Stimulated activated CD4-positive, alpha-beta T cell treated with anti-CD3 and anti-CD28 coated beads, Interleukin-4, amount 100 ng/mL, for 48 hours (primary cell): ENCODE results near the gene ZFHX3.

Source experiments
- DNase-seq, 2 donors: peaks; one replicate each; pipeline ENCODE4 v3.0.0-alpha.2; 2020; ENCODE audit warnings: low read depth in 2 of 2

The ZFHX3 gene

DNA sequence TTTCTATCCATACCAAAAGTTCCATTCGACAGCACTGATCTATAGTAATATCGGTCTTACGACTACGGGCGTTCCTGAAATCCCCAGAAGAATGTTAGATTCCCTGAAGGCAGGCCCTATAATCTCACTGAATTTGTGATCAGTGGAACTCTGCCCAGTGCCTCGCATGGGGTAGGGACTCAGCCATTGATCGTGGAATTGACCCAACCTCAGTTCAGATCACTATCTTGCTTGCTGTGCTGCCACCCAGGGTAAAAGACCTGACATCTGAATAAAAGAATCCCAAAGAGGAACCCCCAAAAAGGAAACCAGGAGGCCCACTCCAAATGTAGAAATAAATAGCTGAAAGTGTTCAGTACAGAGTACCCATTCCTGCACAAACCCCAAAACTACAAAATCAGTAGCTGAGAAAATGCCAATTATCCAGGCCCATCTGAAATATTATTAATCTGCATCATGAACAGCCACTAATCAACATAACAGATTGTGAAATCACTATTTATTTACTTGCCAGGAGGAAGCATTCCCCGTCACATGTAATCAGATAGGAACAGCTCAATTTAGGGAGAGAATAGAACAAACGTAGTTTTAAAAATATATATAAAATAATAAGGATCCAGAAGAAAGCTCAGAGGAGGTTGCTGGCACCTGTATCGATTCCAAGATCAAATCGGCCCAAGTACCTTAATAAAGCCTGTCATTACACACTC, 221.9 kb downstream of the ZFHX3 start:
- no peak for DNase-seq

DNA sequence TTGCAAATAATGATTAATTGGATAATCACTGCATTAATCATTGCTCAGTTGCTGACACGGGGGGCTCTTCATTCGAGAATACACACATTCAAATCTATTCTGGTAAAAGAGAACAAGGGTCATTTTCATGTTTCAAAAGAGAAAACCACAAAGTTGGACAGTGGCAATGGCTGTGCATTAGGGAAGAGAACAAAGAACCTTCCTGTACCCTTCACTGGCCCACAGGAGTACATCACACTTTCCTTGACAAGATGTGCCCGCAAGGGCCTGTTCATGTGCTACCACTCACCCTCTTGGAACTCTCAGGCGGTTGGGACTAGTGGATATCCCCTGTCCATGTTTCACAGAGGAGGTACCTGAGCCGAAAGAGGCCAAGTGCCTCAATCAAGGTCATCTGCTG, 223.2 kb downstream of the ZFHX3 start:
- no peak for DNase-seq

DNA sequence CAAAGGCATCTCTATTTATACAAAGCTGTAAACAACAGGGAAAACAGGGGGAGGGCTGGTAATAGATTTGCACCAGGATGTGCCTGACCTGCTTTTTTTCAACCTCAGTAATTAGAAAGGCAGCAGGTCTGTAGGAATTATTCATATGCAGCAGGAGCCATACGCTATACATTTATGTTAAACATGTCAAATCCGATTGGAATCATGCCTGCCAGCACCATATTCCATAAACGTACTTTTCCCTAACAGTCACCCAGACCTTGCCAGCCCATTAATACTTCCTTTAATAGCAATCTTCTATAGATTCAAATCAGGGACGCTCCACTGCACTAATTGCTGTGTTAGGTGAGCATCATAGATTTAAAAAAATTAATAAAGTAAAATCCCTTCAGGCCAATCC, 223.9 kb downstream of the ZFHX3 start:
- no peak for DNase-seq

DNA sequence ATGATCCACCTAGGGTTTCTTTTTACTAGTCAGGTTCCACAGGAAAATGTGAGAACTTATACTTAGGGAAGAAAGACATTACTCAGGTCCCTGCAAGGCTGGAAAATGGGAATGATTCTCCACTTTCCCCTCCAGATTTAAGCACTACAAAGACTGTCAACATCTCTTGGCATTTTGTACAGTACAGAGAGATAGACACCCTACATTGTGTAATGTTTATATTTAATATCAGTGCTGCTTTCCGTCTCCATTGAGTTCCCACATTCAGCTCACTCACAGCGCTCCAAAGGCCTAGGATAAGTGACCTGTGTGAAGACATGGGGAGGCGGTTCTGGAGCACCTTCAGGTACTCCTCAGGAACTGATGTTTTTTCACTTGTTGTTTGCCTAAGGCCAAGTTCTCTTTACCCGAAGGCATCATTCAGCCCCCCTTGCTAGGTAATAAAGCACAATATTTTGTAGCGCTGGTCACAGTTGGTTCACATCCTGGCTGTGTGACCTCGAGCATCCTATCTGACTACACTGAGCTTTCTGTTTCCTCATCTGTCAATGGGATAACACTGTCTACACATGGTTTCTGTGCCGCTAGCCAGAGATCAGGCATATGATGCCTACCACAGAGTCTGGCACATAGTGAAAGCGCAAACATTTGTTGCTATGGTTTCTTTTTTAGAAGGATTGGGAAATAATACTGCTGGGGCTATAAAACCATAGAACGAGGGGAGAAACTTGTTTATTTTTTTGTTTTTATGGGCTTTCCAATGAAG, 226.6 kb downstream of the ZFHX3 start:
- no peak for DNase-seq

DNA sequence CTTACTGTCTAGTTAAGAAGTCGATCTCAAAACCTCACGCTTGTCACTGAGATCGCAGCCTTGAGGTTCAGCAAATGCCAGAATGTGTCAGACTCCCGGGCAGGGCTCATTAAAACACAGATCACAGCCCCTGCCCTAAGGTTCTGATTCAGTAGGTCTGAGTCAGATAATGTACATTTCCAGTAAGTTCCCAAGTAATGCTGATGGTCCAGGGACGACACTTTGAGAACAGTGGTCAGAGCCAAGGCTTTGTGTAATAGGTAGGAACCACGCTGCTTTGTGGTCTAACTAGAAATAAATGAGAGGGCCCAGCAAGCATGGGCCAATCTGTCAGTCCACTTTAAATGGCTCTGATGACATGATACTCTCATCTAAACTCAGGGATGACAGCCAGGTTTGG, 228.6 kb downstream of the ZFHX3 start:
- DNase-seq = no peak

DNA sequence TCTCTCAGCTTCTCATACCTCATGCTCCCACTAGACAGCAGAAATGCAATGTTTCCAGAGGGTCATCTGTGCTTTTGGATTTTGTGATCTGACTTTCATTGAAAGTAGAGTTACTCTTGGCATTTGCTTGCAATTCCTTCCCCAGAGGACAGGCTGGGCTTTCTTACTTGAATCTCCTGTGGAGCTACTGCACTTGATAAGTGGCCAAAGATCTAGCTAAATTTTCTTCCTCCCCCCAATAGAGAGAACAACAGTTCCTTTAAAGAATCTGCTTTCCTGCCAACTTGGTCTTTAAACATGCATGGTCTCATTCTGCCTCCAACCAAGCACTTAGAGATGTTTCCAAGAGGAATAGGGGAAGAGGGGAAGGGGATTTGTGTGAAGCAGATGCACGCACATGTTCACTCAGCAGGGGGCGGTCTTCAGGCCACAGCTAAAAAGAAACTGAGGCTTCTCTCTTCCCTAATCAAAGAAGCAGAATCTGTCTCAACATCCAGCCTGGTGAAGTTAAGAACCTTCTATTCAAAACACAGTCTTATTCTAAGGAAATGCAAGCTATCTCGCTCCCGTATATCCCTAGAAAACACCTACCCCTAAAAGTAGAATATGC, 229.6 kb downstream of the ZFHX3 start:
- no peak for DNase-seq

DNA sequence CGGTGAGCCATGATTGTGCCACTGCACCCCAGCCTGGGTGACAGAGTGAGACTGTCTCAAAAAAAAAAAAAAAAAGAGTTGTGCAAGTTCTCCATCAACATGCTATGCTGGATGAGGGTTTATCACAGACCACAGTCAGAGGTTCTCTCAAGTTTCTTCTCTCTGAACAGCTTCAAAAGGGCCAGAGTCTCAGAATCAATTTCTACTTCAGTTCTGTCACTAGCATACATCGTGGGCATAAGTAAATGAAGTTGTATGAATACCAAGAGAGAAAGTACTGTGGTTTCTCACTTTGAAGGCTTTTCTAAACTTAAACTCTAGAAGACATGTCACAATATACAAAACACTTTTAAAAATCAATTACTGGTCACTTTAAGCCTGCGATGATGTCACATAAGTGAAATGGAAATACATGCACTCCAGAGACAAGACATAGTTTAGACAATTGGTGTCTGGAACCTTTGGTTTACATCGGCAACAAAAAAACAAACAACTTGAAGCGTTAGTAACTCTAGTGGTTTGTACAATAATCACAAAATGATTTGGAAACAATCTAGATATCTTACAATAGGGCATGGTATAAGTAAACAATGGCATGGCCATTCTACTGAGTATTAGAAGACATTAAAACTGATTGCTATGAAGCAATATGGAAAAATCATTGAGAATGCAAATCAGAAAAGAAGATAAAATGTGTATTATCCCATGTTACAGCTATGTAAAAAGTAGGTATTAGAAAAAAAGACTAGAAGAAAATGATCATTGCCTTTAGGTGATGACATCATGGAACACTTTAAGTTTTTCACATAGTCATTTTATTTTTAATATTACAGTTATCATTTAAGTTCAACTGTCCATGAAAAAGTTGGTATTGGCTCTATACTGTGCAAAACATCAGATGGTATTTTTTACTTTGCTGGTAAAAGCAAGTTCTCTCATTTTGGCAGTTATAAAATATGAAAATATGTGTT, 232.3 kb downstream of the ZFHX3 start:
- DNase-seq = no peak

DNA sequence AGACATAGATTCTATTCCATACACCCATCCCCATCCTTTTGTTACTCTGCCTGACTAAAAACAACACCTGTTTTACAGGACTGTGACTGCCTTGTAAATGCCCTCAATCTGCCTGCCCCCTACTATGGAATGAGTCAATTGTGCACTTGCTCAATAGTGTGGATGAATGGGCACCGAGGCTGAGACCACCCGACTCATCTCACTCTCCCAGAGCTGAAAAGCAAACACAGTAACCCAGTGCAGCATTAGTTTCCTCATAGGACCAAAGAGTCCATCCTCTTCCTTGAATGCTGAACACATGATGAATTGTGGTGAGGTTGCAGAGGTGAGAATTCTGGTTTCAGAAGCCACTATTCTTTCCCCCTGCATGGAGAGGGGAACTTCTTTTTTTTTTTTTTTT, 233.7 kb downstream of the ZFHX3 start:
- DNase-seq = no peak

DNA sequence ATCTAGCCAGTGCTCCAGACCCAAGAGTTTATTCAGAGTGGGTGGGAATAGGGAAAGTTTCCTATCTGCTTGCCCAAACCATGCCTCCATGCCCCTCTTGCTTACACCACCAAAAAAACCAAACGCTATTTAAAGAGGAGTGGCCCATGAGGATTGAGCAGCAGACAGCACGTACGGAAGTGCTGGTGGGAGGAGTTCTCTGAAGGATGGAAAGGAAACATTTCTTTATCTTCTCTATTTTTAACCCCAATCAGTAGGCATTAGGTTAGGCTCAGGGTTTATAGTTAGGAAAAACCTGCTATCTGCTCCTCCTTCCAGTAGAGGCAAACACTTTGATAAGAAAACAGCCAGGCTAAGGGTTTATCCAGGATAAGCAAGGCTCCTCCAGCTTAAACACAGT, 235.3 kb downstream of the ZFHX3 start:
- DNase-seq = no peak

DNA sequence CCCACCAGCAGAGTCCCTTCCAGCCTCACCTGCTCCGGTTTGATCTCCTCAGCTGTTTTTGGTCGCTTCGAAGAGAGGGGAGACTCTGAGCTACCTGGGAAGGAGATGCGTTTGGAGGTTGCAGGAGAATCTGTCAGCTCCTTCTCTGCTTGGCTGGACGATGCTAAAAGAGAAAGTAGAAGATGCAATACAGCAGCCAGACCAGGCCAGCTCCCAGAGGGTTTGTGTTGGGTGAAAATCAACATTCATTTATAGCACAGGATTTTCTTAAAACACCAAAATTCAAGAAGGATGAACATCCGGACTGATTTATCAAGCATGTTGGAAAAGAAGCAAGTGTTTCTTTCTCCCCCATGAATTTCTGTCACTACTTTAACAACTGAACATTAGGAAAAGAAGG, 236.1 kb downstream of the ZFHX3 start:
- no peak for DNase-seq

DNA sequence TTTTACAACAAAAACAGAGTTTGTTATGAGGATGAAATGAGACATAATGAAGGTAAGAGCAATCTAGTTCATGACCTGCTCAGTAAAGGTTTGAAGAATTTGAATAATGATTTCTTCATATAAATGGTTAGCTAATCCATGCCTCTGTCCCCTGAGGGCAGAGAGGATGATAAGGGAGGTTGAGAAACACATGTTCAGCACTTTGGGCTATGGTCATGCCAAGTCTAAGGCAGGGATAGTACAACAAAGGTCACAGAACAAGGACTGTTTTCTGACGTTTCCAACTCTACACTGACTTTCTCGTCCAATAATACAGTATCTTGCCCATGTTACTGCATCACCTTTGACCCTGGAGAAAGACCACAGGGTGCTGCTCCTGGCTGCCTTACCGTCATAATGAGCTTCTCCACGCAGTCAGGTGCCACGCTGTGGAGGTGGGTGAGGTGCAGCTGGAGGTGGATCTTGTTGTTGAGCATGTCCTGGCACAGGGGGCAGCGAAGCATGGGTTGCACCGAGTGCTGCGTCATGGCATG, 236.7 kb downstream of the ZFHX3 start:
- no peak for DNase-seq

DNA sequence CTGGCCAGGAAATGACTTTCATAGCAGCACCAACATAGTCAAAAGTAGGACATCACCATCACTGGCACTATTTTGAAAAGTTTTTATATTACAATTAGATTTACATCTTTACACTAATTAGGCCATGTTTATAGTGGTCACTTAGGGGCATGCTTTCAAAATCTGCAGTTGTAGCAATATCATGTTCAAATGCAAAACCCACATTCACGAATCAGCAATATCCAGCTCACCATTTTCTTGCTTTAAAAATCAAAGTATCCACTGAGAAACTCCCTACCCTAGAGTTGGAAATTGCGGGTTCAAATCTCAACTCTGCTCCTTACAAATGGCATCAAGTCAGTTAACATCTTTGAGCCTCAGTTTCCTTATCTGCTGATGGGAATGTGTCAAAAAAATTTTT, 237.4 kb downstream of the ZFHX3 start:
- no peak for DNase-seq

DNA sequence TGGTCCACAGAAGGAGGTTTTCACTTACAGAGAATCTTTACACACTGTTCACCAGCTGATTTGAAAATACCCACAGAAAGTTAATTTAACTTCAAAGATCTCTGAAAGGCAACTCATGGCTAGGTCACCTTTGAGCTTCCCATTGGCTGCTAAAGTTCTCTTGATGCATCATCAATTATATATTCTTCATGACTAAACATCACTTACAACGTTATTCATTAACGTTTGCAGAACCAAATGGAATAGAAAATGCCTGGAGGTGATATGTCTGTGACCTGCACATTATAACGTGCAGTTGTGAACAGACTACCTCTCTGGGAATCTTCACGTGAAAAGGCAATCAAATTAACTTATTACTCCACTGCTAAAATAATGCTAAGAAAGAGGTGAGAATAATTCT, 238.5 kb downstream of the ZFHX3 start:
- DNase-seq = no peak

DNA sequence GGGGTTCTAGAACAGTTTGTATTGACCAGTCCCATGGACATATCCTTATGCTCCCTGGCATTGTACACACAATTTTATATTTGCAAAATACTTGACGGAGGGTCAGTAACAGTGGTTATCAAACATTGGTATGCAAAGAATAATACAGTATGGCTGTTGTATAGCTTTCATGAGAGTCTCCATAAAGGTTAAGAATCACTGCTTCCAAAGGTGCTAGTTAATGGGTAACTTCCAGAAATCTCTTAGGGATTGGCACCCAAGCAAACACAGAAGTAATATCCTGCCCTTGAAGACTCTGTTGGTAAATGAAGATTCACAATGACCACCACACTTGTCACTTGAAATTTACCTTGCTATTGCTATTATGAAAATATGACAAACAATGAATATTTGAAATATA, 239.2 kb downstream of the ZFHX3 start:
- DNase-seq = no peak

DNA sequence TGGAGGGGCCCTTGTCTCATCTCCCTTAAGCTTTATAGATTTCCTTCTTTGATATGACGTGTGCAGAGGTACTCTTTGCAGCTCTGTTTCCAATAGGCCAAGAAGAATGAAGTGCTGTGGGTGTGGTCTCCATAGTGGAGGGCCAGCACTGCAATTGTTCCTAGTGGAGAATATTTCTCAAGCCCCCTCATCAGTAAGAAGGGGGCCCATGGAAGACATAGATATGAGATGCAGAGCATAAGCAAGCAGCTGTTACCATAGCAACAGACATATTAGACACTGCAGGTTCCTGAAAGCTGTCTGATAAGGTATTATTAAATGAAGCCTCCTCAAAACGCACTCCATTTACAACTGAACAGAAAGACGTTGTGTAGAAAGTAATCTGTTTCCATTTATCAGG, 240.7 kb downstream of the ZFHX3 start:
- no peak for DNase-seq

DNA sequence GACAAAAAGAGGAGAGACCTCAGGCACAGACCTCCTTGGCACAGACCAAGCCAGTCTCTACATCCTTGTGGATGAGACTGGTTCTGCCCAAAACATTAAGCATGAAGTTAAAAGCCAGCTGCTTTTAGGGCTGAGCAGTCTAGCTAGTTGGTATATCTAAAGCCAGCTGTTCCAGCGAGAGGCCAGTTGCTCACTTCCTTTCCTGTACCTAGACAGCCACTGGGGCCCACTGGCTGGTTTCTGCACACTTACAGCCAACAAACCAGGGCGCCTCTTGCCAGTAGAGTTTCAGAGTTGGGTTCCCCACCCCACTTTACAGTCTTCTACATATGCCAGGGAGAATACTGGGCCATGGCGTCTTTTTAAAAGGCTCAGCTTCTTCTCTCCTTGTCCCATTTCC, 242.4 kb downstream of the ZFHX3 start:
- no peak for DNase-seq

DNA sequence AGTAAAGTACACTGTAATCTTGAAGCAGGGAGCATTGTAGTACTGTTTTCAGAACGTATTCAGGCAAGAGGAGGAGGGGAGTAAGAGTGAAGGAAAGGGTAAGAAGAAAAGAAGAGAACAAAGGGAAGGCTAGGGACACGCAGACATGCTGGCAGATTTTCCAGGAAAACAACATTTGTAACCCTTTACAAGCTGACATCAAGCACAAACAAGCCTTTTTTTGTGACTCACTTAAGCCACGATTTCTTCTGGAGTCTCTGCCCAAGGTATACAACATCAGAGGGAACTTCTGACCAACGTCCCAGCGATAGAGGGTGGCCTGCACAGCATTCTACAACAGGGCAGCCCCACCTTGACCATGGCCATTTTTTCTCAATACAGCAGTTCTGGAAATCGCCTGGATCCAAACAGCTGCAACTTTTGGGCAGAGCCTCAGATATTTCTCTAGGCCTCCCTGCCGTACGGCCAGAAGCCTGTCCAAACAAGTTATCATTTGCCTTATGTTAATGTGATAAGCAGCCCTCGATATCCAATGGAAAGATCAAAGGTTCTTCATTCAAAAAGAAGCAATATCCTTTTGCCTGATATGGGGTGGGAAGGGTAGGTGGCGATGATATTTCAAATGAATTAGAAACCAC, 247.3 kb downstream of the ZFHX3 start:
- no peak for DNase-seq

DNA sequence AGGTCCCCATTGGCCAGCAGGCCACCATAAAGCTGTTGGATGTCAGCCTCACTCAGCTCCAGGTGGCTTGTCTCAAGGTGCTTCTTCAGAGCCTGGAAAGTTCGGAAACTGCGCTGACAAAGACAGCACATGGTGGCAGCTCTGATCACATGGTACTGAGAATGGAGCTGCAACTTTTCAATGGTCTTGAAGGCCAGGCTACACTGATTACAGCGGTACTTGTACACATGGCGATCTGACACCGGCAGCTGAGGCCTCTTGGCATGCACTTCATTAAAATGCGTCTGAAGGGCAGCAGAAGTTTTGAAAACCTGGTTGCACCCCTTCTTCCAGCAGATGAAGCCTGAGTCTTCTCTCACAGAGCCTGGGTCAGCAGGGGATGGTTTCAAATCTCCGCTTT, 249.7 kb downstream of the ZFHX3 start:
- no peak for DNase-seq

DNA sequence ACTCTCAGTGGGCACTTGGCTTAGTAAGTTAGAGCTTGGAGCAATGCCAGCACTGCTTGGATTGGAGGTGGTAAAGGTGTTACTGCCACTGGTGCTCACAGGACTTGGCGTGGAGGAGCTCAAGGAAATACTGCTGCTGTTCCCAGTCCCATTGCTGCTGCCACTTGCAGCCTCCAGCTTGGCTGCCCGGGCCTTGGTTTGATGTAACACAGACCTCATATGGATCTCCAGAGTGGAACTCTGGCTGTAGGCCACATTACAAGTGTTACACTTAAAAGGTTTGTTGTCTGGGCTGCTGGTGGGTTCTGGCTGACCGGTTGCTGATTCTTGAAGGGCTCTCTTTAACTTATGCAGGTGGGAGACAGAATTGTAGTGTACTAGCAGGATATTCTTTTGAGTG, 250.3 kb downstream of the ZFHX3 start:
- DNase-seq = no peak

DNA sequence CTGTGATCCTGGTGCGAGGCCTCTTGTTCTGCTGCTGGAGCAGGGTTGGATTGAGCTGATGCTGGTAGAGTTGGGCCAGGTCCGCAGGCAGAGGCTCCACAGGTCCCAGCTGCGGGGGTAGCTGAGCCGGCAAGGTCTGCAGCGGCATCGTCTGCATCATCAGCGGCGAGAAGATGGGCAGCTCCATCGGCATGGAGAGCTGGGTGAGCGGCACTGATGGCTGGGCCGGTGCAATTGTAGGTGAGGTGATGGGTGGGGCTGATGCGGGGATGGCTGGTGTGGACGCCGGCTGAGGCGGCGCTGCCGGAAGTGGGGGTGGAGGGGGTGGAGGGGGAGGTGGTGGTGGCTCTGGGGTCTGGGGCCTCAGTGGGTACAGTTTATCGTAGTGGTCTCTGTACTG, 251.7 kb downstream of the ZFHX3 start:
- DNase-seq = no peak

DNA sequence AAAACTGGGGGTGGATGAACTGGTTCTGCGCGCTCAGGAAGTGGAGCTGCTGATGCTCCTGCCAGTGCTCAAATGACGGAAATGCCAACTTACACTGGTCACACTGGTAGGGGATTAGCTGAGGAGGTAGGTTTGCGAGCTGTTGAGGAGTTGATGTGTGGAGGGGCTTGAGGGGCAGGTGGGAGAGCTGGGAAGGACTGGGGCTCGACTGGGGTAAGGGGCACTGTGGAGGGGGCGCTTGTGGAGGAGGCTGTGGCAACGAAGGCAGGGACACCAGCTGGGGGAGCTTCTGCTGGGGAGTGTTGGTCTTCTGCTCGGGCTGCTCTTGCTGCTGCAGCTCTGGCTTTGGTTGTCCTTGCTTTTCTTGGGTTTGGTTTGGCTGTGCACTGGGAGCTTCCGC, 252.9 kb downstream of the ZFHX3 start:
- no peak for DNase-seq
